Keratinocyte (primary cell): ENCODE results near the gene ADAMTS17. TPM values are rescaled to one million over a fixed set of nuclear protein-coding genes. Genes with fewer than 3 reads are reported as not detected.
A peak's percentile ranks its signal among the peaks of the same experiment; 100 is the strongest.

Experiments used
- DNase-seq: peaks from one replicate; pipeline ENCODE4 v3.0.0-alpha.2; 2011; ENCODE audit warnings: low read depth, missing footprints, low spot score
- FAIRE-seq: peaks from 2 replicates; lab custom pipeline; 2011; peaks lifted over from hg19 to GRCh38; lab: Jason Lieb, UNC
- H2AFZ ChIP-seq: 2 replicates; pipeline ENCODE4 v1.6.0; 2012; ENCODE audit warnings: low read length, control low read depth, inconsistent platforms; ENCODE audit not compliant: control insufficient read depth
- H3K27ac ChIP-seq: 2 replicates; pipeline ENCODE4 v1.5.1; 2011; ENCODE audit warnings: low read length; ENCODE audit not compliant: control insufficient read depth, insufficient read depth
- H3K27me3 ChIP-seq: 3 replicates; pipeline ENCODE4 v1.6.0; 2011; ENCODE audit warnings: low read length; ENCODE audit not compliant: control insufficient read depth, insufficient read depth; ENCODE audit errors: extremely low read depth
- H3K36me3 ChIP-seq, 2 experiments: 2 replicates in 1 of 2; 3 replicates in 1 of 2; pipeline ENCODE4 v1.5.1; 2011; ENCODE audit warnings: low read length in 2 of 2, mild to moderate bottlenecking in 1 of 2; ENCODE audit not compliant: control insufficient read depth in 2 of 2, insufficient read depth in 2 of 2; ENCODE audit errors: extremely low read depth in 1 of 2
- H3K4me1 ChIP-seq: 3 replicates; pipeline ENCODE4 v1.5.1; 2011; ENCODE audit warnings: low read length; ENCODE audit not compliant: control insufficient read depth, insufficient read depth; ENCODE audit errors: extremely low read depth
- H3K4me2 ChIP-seq: 3 replicates; pipeline ENCODE4 v1.6.0; 2011; ENCODE audit warnings: low read depth, low read length; ENCODE audit not compliant: control insufficient read depth, insufficient read depth; ENCODE audit errors: extremely low read depth
- H3K4me3 ChIP-seq, 3 experiments: fragments of 200-600 bp in 1 of 3; sonication (generic) in 1 of 3; 2 replicates in 2 of 3; 3 replicates in 1 of 3; pipeline ENCODE4 v1.5.1; 2011 to 2016; ENCODE audit warnings: low read length in 3 of 3, mild to moderate bottlenecking in 3 of 3, control low read depth in 2 of 3, inconsistent platforms in 1 of 3, low read depth in 1 of 3, mixed read lengths in 1 of 3, mixed run types in 1 of 3, moderate library complexity in 1 of 3; ENCODE audit not compliant: control insufficient read depth in 2 of 3, insufficient read depth in 2 of 3; ENCODE audit errors: extremely low read depth in 1 of 3
- H3K79me2 ChIP-seq: 2 replicates; pipeline ENCODE4 v1.6.0; 2012; ENCODE audit warnings: low read length; ENCODE audit not compliant: control insufficient read depth, insufficient read depth
- H3K9ac ChIP-seq: 3 replicates; pipeline ENCODE4 v1.6.0; 2011; ENCODE audit warnings: low read length; ENCODE audit not compliant: control insufficient read depth, insufficient read depth; ENCODE audit errors: extremely low read depth
- H3K9me1 ChIP-seq: 3 replicates; pipeline ENCODE4 v1.6.0; 2011; ENCODE audit warnings: low read length; ENCODE audit not compliant: control insufficient read depth, insufficient read depth; ENCODE audit errors: extremely low read depth
- H3K9me3 ChIP-seq: 2 replicates; pipeline ENCODE4 v1.5.1; 2012; ENCODE audit warnings: low read depth, low read length; ENCODE audit not compliant: control insufficient read depth
- H4K20me1 ChIP-seq: 3 replicates; pipeline ENCODE4 v1.6.0; 2011; ENCODE audit warnings: low read length; ENCODE audit not compliant: control insufficient read depth, insufficient read depth; ENCODE audit errors: extremely low read depth
- EZH2 ChIP-seq: IDR thresholded peaks from one replicate; pipeline ENCODE4 v1.6.1; 2012; ENCODE audit warnings: inconsistent platforms, mild to moderate bottlenecking, low read length, moderate library complexity
- dilution Hi-C: fragments of 300-500 bp; cut with MboI; formaldehyde crosslinking; loops from one replicate; pipeline ENCODE4 v1.7.0; 2020; ENCODE audit warnings: low sequenced_read_pairs; ENCODE audit not compliant: extremely low pct_ligation_motif_present
- polyA plus RNA-seq, 5 experiments: library from polyadenylated mRNA; depleted of rRNA in 3 of 5; stranded (reverse) in 3 of 5; stranded (forward) in 1 of 5; unstranded in 1 of 5; fragments of >200 nt; gene quantifications; 1 replicate in 1 of 5; 2 replicates in 3 of 5; 3 replicates in 1 of 5; pipeline versions ENCODE4 v1.2.1 to v1.2.3, GENCODE V29; 2011 to 2012; ENCODE audit warnings: missing spikeins in 2 of 5, low read depth in 1 of 5, low replicate concordance in 1 of 5
- TF ChIP-seq, protein P1 (sequence below), 3 experiments: IDR thresholded peaks in 1 of 3; conservative IDR thresholded peaks in 1 of 3; optimal IDR thresholded peaks in 1 of 3; 2 replicates in 2 of 3; 3 replicates in 1 of 3; pipeline versions ENCODE3 to v1.5.1; 2011; ENCODE audit warnings: low read length in 3 of 3, mild to moderate bottlenecking in 3 of 3, moderate library complexity in 2 of 3, control low read depth in 1 of 3, inconsistent platforms in 1 of 3; ENCODE audit not compliant: insufficient read depth in 2 of 3; ENCODE audit errors: extremely low read depth in 1 of 3

Gene ADAMTS17
- polyA plus RNA-seq, 1 donor (not counting 4 experiments of a cell fraction or from before 2014, with no cell fraction given), result 0.18 TPM

DNA sequence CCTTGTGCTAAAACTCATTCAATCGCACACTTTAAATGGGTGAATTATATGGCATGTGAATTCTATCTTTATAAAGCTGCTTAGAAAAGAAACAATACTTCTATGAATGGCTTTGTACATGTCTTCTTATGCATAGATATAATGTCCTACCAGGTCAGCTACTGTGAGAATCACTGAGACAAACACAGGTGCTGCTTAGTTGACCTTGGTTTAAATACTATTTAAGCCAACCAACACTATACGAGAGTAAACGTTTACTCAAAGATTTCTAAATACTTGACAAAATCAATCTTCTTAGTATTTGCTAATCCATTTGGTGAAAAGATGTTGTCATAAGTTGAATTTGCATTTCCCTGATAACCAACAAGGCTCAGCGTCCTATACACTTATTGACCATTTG is 260.3 kb downstream of the ADAMTS17 start:
- H3K27ac ChIP-seq, result no peak overlapping the region
- H3K4me2 ChIP-seq, result no peak overlapping the region
- no peak overlapping the region for H3K4me3 ChIP-seq
- H3K9me1 ChIP-seq, result no peaks in the 10 kb centered on the region
- dilution Hi-C loops, result no loop called here
- TF ChIP-seq, protein P1, sequence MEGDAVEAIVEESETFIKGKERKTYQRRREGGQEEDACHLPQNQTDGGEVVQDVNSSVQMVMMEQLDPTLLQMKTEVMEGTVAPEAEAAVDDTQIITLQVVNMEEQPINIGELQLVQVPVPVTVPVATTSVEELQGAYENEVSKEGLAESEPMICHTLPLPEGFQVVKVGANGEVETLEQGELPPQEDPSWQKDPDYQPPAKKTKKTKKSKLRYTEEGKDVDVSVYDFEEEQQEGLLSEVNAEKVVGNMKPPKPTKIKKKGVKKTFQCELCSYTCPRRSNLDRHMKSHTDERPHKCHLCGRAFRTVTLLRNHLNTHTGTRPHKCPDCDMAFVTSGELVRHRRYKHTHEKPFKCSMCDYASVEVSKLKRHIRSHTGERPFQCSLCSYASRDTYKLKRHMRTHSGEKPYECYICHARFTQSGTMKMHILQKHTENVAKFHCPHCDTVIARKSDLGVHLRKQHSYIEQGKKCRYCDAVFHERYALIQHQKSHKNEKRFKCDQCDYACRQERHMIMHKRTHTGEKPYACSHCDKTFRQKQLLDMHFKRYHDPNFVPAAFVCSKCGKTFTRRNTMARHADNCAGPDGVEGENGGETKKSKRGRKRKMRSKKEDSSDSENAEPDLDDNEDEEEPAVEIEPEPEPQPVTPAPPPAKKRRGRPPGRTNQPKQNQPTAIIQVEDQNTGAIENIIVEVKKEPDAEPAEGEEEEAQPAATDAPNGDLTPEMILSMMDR (optimal IDR thresholded peaks at IDR 0.05 in 1 of 3, IDR thresholded peaks at IDR 0.05 in 1 of 3, conservative IDR thresholded peaks at IDR 0.05 in 1 of 3; ENCODE audit: extremely low read depth in 1 of 3, insufficient read depth in 2 of 3, low read length in 3 of 3), result no peak
- TF ChIP-seq EZH2, result no peak
- no peaks in the 10 kb centered on the region for H3K9me3 ChIP-seq
- H3K36me3 ChIP-seq, result no peaks in the 10 kb centered on the region
- no peaks in the 10 kb centered on the region for H4K20me1 ChIP-seq
- no peak for FAIRE-seq
- no peak for DNase-seq
- H3K27me3 ChIP-seq, result peaks cover 40% of the 10 kb centered on the region
- H2AFZ ChIP-seq, result no peak overlapping the region
- no peaks in the 10 kb centered on the region for H3K79me2 ChIP-seq
- H3K4me1 ChIP-seq, result peaks cover 12% of the 10 kb centered on the region
- no peak overlapping the region for H3K9ac ChIP-seq

DNA sequence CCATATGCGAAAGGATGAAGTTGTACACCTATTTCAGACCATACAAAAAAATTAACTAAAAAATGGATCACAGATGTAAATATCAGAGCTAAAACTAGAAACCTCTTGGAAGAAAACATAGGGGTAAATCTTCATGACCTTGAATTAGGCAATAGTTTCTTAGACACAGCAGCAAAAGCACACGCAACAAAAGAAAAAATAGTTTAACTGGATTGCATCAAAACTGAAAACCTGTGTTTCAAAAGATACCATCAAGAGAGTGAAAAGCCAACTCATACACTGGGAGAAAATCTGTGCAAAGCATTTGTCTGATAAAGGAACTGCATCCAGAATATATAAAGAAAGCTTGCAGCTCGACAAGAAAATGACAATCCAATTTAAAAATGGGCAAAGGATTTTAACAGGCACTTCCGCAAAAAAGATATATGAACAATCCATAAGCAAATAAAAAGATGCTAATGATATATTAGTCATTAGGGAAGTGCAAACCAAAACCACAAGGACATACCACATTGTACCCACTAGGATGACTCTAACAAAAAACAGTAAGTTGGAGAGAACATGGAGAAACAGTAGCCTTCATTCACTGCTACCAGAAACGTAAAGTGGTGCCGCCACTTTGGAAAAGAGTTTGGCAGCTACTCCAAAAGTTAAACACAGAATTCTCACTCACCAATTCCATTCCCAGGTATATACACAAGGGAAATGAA is 263.1 kb downstream of the ADAMTS17 start:
- FAIRE-seq, result peak; percentile 80
- peaks cover 17% of the 10 kb centered on the region for H3K4me1 ChIP-seq
- H3K27ac ChIP-seq, result no peak overlapping the region
- H3K9ac ChIP-seq, result no peak overlapping the region
- TF ChIP-seq, protein P1 (optimal IDR thresholded peaks at IDR 0.05 in 1 of 3, IDR thresholded peaks at IDR 0.05 in 1 of 3, conservative IDR thresholded peaks at IDR 0.05 in 1 of 3; ENCODE audit: extremely low read depth in 1 of 3, insufficient read depth in 2 of 3, low read length in 3 of 3), result peak in 1 of 3 experiments; percentile 8
- no peak for TF ChIP-seq EZH2
- dilution Hi-C loops, result no loop called here
- no peaks in the 10 kb centered on the region for H3K9me1 ChIP-seq
- no peak overlapping the region for H3K4me3 ChIP-seq
- no peak overlapping the region for H3K4me2 ChIP-seq
- H4K20me1 ChIP-seq, result no peaks in the 10 kb centered on the region
- H3K36me3 ChIP-seq, result no peaks in the 10 kb centered on the region
- no peak overlapping the region for H2AFZ ChIP-seq
- peak; percentile 35 for DNase-seq
- peaks cover 31% of the 10 kb centered on the region for H3K27me3 ChIP-seq
- H3K9me3 ChIP-seq, result no peaks in the 10 kb centered on the region
- no peaks in the 10 kb centered on the region for H3K79me2 ChIP-seq
